IPS-NIHi11 (cell line): ENCODE measurements around the gene KRT16.
"Not testable (repeated sequence)": the region's sequence is repeated elsewhere in the genome, so short reads cannot be mapped to it uniquely, and the experiment has no call there.

ENCODE experiments used
- DNase-seq: peaks from one replicate; pipeline ENCODE4 v3.0.0; 2012; ENCODE audit warnings: mixed read lengths, low spot score

Gene KRT16

GRCh38 chr17:41628073-41628370 lies 15.5 kb upstream of the KRT16 start:
- DNase-seq, result not testable (repeated sequence)

- no peak for DNase-seq
Measured at GRCh38 chr17:41627316-41628072, 14.9 kb upstream of the KRT16 start.

GRCh38 chr17:41626914-41627295 lies 14.3 kb upstream of the KRT16 start:
- not testable (repeated sequence) for DNase-seq

GRCh38 chr17:41626028-41626913 lies 13.7 kb upstream of the KRT16 start:
- not testable (repeated sequence) for DNase-seq

- DNase-seq, result no peak
Measured at GRCh38 chr17:41625602-41626001, 13.0 kb upstream of the KRT16 start.

GRCh38 chr17:41624208-41625101 lies 11.9 kb upstream of the KRT16 start, which contains the start of gene KRT17:
KRT17 (minus strand) TSS chr17:41624575; CDS start chr17:41624509, 66 bp downstream.
- no peak for DNase-seq

- DNase-seq, result not testable (repeated sequence)
Measured at GRCh38 chr17:41623184-41623861, 10.8 kb upstream of the KRT16 start.

GRCh38 chr17:41622340-41623183 lies 10.0 kb upstream of the KRT16 start:
- not testable (repeated sequence) for DNase-seq

- no peak for DNase-seq
Measured at GRCh38 chr17:41621916-41622315, 9.3 kb upstream of the KRT16 start.

- DNase-seq, result not testable (repeated sequence)
Measured at GRCh38 chr17:41621435-41621817, 8.9 kb upstream of the KRT16 start.

- no peak for DNase-seq
Measured at GRCh38 chr17:41620583-41621434, 8.2 kb upstream of the KRT16 start.

GRCh38 chr17:41619927-41620582 lies 7.5 kb upstream of the KRT16 start:
- DNase-seq, result not testable (repeated sequence)

- no peak for DNase-seq
Measured at GRCh38 chr17:41619036-41619926, 6.7 kb upstream of the KRT16 start.

- no peak for DNase-seq
Measured at GRCh38 chr17:41618341-41619035, 5.9 kb upstream of the KRT16 start.

- DNase-seq, result no peak
Measured at GRCh38 chr17:41617698-41618097, 5.1 kb upstream of the KRT16 start.

- no peak for DNase-seq
Measured at GRCh38 chr17:41617136-41617535, 4.6 kb upstream of the KRT16 start.

- not testable (repeated sequence) for DNase-seq
Measured at GRCh38 chr17:41616486-41616885, 3.9 kb upstream of the KRT16 start.
